Stimulated activated CD8-positive, alpha-beta memory T cell treated with anti-CD3 and anti-CD28 coated beads, Interleukin-2, amount 100 ng/mL, for 48 hours (primary cell): ENCODE data around the gene LIME1.
"Not testable (repeated sequence)": the region's sequence is repeated elsewhere in the genome, so short reads cannot be mapped to it uniquely, and the experiment has no call there.

Source experiments
- DNase-seq, 2 donors: peaks; one replicate each; pipeline ENCODE4 v3.0.0-alpha.2; 2020; ENCODE audit warnings: low read depth in 2 of 2

Gene LIME1

DNA sequence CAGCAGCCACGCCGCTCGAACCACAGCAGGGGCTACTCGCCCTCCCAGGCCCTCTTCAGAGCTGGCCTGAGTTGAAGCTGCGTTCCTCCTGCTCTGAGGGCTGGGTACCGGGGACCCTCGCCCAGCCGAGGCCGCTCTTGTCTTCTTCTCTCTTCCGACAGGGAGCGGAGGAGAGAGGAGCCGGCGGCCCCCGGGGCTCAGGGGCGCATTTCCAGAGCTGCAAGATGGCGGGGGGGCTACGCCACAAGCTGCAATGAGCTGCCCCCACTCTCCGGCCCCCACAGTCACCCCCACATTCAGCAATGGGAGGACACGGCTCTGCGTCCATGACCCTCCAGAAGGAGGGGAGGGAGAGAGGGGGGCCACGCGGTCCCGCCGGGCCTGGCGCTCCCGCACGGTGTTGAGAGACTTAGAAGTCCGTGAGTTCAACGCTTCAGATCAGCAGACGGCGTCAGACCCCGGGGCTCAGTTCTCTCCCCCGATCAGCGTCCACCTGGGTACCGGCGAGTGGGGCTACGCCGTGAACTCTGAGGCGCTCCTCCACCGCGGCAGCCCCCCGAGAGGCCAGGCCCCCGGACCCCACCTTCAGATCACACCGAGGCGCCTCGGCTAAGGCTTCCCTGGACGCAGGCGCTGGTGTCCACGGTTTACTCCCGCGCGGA, 34.7 kb downstream of the LIME1 start:
- DNase-seq = no peak

DNA sequence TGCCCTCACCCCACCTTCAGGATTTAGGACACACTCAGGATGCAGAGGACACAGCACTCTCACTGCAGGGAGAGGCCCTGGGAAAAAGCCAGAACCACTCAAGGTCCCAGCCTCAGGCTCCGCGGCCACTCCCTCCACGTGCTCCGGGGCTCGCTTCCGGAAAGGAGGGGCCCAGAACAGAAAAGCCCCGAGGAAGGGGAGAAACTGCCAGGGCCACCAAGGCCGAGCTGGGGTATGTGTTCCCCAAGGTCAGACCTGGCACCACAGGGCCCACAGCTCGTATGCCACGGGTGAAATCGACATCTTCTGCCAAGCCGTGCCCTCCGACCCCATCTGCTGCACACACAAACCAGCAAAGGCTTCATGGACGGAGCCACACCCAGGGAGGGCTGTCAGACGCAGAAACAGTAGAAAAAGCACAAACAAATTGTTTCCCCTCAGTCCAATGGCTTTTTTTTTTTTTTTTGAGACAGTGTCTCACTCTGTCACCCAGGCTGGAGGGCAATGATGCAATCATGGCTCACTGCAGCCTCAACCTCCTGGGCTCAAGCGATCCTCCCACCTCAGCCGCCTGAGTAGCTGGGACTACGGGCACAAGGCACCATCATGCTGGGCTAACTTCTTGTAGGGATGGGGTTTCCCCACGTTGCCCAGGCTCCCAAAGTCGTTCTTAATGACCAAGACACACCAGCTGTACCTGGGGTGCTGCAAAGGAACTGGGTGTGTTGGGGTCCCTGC, 36.5 kb downstream of the LIME1 start:
- DNase-seq = no peak

DNA sequence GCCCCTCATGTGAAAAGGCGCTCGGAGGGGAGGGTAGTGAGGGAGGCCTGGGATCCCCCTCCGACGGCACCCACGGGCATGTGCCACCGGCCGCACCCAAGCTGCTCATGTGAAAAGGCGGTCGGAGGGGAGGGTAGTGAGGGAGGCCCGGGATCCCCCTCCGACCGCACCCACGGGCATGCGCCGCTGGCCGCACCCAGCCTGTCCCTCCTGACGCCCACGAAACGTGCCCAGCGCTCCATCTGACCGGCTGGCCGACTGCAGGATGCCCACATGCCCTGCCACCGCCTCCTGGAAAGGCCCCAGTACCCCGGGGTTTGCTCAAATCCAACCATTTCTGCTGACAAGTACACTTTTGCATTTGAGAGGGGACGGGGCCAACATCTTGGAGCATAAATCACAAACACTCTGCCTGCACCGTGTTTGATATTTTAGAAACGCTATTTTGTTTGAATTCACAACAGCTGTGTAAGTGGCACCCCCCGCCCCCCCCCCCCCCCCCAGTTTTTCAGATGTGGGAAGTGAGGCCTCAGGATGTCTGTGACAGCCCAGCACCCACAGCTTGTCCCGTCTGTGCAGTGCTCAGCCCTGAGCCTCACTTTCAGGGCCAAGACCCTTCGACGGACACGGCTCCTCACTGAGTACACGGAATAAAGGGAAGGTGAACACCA, 37.2 kb downstream of the LIME1 start:
- DNase-seq = no peak

DNA sequence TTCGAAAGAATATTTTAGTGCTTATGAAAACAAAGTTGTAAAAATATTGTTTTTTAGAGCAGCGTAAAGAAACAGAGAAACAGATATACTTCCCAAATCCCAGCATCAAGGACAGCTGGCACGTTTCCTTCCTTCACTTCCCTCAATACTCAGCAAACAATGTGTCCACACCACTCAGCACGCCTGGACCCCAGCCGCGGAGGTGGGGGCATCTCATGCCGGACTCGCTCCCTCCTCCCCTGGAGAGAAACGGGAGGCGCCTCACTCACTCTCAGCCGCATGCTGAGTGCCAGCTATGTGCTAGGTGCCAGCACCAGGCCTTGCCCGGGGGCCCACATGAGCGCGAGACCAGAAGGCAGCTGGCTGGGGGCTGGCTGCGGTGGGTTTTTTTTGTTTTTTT, 37.8 kb downstream of the LIME1 start:
- no peak for DNase-seq

GRCh38 chr20:63775096-63775978, 38.9 kb downstream of the LIME1 start:
- DNase-seq = peak; percentile 34 to 43

DNA sequence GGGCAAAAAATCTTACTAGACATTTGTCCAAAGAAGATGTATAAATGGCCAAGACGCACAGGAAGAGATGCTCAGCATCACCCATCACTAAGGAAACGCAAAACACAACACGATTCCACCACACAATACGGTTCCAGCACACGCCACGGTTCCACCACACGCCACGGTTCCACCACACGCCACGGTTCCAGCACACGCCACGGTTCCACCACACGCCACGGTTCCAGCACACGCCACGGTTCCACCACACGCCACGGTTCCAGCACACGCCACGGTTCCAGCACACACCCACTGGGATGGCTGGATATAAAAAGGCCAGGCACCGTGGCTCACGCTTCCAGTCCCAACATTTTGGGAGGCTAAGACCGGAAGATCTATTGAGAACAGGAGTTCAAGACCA, 40.4 kb downstream of the LIME1 start:
- DNase-seq = not testable (repeated sequence)

- DNase-seq = no peak
Measured at GRCh38 chr20:63777614-63778013, 41.1 kb downstream of the LIME1 start.

- no peak for DNase-seq
Measured at GRCh38 chr20:63778034-63778752, 41.7 kb downstream of the LIME1 start.

DNA sequence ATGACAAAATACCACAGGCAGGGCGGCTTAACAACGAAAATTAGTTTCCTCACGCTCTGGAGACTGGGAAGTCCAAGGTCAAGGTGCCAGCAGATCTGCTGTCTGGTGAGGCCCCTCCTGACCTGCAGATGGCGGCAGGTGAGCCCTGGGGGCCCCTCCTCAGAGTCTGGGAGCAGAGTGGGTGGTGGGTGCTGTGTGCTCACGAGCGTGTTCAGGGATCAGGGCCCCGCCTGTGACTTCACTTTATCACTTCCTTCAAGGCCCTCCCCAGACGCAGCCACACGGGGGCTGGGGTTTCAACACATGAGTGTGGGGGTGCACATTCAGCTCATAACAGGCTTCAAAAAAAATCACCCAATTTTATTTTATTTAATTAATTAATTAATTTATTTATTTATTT, 42.4 kb downstream of the LIME1 start:
- DNase-seq = no peak

- no peak for DNase-seq
Measured at GRCh38 chr20:63781181-63781580, 44.7 kb downstream of the LIME1 start.

DNA sequence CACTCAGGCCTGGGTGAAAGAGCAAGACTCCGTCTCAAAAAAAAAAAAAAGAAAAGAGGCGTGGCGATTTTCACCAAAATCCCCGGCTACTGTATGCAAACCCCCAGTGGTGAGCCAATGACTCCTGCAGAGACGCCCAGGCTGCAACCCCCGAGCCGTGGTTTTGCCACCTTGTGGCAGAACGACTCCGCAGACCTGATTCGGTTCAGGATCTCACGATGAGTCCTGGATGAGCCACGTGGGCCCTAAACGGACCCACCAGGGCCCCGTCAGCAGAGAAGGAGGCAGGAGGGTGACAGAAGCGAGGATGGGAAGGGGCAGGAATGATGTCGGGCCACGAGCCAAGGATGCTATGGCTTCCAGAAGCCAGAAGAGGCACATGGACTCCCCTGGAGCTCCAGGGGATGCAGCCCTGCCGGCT, 45.6 kb downstream of the LIME1 start:
- peak; percentile 33 to 43 for DNase-seq

DNA sequence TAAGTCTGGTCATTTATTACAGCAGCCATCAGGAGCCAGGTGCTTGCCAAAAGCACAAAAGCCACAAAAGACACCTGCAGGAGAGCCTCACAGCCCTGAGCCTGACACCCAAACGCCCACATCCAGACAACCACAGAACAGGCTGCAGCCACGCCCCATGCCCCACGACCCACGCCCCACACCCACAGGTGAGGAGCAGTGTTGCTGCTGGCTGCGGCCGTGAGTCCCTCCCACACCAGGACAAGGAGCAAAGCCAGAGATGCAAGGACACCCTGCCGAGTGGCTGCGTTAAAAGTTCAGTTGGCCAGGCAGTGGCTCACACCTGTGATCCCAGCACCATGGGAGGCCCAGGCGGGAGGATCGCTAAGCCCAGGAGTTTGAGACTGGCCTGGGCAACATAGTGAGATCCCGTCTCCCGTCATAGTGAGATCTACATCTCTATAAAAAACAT, 46.1 kb downstream of the LIME1 start:
- DNase-seq = no peak

GRCh38 chr20:63783970-63784369, 47.5 kb downstream of the LIME1 start:
- no peak for DNase-seq

- no peak for DNase-seq
Measured at GRCh38 chr20:63785691-63786131, 49.2 kb downstream of the LIME1 start.

DNA sequence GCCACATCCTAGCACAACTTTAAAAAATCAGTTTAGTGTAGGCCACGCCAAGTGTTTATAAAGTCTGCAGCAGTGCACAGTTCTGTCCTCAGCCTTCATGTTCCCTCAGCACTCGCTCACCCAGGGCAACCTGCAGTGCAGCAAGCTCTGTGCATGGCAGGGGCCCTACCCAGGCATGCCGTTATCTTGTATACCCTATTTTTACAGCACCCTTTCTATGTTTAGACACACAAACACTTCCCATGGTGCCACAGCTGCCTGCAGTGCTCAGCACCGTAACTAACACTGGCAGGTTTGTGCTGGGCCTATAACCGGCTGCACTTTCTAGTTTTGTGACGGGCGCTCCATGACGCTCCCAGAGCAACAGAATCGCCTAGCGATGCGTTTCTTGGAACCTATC, 50.8 kb downstream of the LIME1 start:
- DNase-seq = no peak

DNA sequence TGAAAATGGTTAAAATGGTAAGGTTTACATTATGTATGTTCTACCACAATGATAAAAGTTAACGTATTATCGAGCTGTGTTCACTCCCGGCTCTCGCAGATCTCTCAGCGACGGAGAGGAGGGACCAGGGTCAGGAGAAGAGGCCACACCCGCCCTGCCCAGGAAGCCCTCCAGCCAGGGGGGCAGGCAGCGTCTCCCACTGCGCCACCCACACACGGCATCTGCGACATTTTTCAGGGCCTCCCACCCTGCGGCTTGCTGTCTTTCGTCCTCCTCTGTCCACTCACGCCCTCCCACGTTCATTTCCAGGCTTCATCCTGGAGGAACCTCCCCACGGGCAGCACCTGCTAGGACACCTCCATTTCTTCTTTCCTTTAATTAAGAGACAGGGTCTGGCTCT, 51.3 kb downstream of the LIME1 start:
- no peak for DNase-seq
